Endothelial cell of umbilical vein (primary cell): ENCODE data around the gene GAA. TPM values are rescaled to one million over a fixed set of nuclear protein-coding genes. Genes with fewer than 3 reads are reported as not detected.

Experiments used
- BruUV-seq: library from RNA; stranded (reverse); fragments of 400-500 nt; replicated peaks from 2 replicates; lab custom pipeline; 2021; lab: Mats Ljungman, UMichigan
- CTCF ChIA-PET: fragments of 300-600, 350-600 bp; sonication (Branson Sonifier 250); formaldehyde crosslinking; loops from one replicate; lab custom pipeline; 2021; ENCODE audit warnings: antibody characterized with exemption, inconsistent platforms; lab: Charles Lee
- POLR2A ChIA-PET: fragments of 300-600, 350-600 bp; sonication (Branson Sonifier 250); formaldehyde crosslinking; loops from one replicate; lab custom pipeline; 2021; ENCODE audit warnings: antibody characterized with exemption, inconsistent platforms; lab: Charles Lee
- DNase-seq: peaks from one replicate; pipeline ENCODE4 v3.0.0-alpha.2; 2011; ENCODE audit warnings: low read depth, low spot score
- FAIRE-seq: peaks from 2 replicates; lab custom pipeline; 2011; peaks lifted over from hg19 to GRCh38; lab: Jason Lieb, UNC
- H2AFZ ChIP-seq: 2 replicates; pipeline ENCODE4 v1.6.0; 2012; ENCODE audit warnings: low read depth, low read length, control low read depth, inconsistent platforms
- H3K27ac ChIP-seq: 2 replicates; pipeline ENCODE4 v1.5.1; 2011; ENCODE audit warnings: low read depth, mild to moderate bottlenecking, control low read depth, low read length, moderate library complexity; ENCODE audit not compliant: insufficient read depth
- H3K27me3 ChIP-seq, 2 experiments: 2 replicates each; pipeline versions ENCODE4 v1.6.0 to v1.6.1; 2011; ENCODE audit warnings: low read length in 2 of 2, mixed read lengths in 1 of 2; ENCODE audit not compliant: control insufficient read depth in 2 of 2, insufficient read depth in 2 of 2
- H3K36me3 ChIP-seq, 2 experiments: 2 replicates in 1 of 2; 3 replicates in 1 of 2; pipeline ENCODE4 v1.5.1; 2011; ENCODE audit warnings: low read length in 2 of 2, mild to moderate bottlenecking in 1 of 2, moderate library complexity in 1 of 2; ENCODE audit not compliant: control insufficient read depth in 2 of 2, insufficient read depth in 2 of 2; ENCODE audit errors: extremely low read depth in 1 of 2
- H3K4me1 ChIP-seq: 3 replicates; pipeline ENCODE4 v1.5.1; 2011; ENCODE audit warnings: mild to moderate bottlenecking, low read length; ENCODE audit not compliant: control insufficient read depth, insufficient read depth; ENCODE audit errors: extremely low read depth
- H3K4me2 ChIP-seq: 2 replicates; pipeline ENCODE4 v1.6.1; 2011; ENCODE audit warnings: low read length, control low read depth, mixed read lengths; ENCODE audit not compliant: insufficient read depth
- H3K4me3 ChIP-seq, 3 experiments: fragments of 200-600 bp in 1 of 3; sonication (generic), shearing (Covaris generic) in 1 of 3; replicated peaks in 1 of 3; 2 replicates each; pipeline ENCODE4 v1.5.1; 2011 to 2016; ENCODE audit warnings: control low read depth in 3 of 3, low read length in 3 of 3, mild to moderate bottlenecking in 2 of 3, inconsistent platforms in 1 of 3, low read depth in 1 of 3, moderate library complexity in 1 of 3; ENCODE audit not compliant: insufficient read depth in 1 of 3
- H3K79me2 ChIP-seq: 2 replicates; pipeline ENCODE4 v1.6.0; 2012; ENCODE audit warnings: low read length, inconsistent platforms; ENCODE audit not compliant: control insufficient read depth, insufficient read depth
- H3K9ac ChIP-seq: replicated peaks from 2 replicates; pipeline ENCODE3; 2011; ENCODE audit warnings: low read length, control low read depth; ENCODE audit not compliant: insufficient read depth; ENCODE audit errors: extremely low read depth
- H3K9me1 ChIP-seq: replicated peaks from 3 replicates; pipeline ENCODE4 v1.6.0; 2011; ENCODE audit warnings: mild to moderate bottlenecking, low read length; ENCODE audit not compliant: control insufficient read depth, insufficient read depth; ENCODE audit errors: extremely low read depth
- H3K9me3 ChIP-seq: replicated peaks from 2 replicates; pipeline ENCODE4 v1.5.1; 2012; ENCODE audit warnings: low read length, inconsistent platforms; ENCODE audit not compliant: control insufficient read depth, insufficient read depth
- H4K20me1 ChIP-seq: replicated peaks from 2 replicates; pipeline ENCODE3; 2011; ENCODE audit warnings: mild to moderate bottlenecking, low read length; ENCODE audit not compliant: control insufficient read depth, insufficient read depth; ENCODE audit errors: extremely low read depth
- EZH2 ChIP-seq: IDR thresholded peaks from 2 replicates; pipeline ENCODE4 v1.6.1; 2012; ENCODE audit warnings: borderline replicate concordance, low read depth, mild to moderate bottlenecking, moderate library complexity, low read length, inconsistent platforms; ENCODE audit not compliant: severe bottlenecking
- FOS ChIP-seq: IDR thresholded peaks from 2 replicates; pipeline ENCODE4 v1.6.1; 2011; ENCODE audit warnings: mild to moderate bottlenecking, low read length, moderate library complexity, borderline replicate concordance; ENCODE audit not compliant: insufficient read depth
- GATA2 ChIP-seq: IDR thresholded peaks from 2 replicates; pipeline ENCODE4 v1.7.0; 2011; ENCODE audit warnings: low read depth, mild to moderate bottlenecking, moderate library complexity, mixed read lengths, low read length; ENCODE audit not compliant: insufficient read length, insufficient read depth
- JUN ChIP-seq: IDR thresholded peaks from 2 replicates; pipeline ENCODE4 v1.6.1; 2011; ENCODE audit warnings: borderline replicate concordance, low read depth; ENCODE audit not compliant: insufficient read length, insufficient read depth
- MYC ChIP-seq: IDR thresholded peaks from one replicate; pipeline ENCODE4 v1.6.1; 2011; ENCODE audit warnings: mild to moderate bottlenecking, low read depth, low read length
- POLR2A ChIP-seq: IDR thresholded peaks from 2 replicates; pipeline ENCODE4 v1.6.1; 2012; ENCODE audit warnings: low read depth, mild to moderate bottlenecking, control low read depth, low read length
- POLR2AphosphoS5 ChIP-seq: IDR thresholded peaks from 2 replicates; pipeline ENCODE4 v1.6.1; 2012; ENCODE audit warnings: low read depth, mild to moderate bottlenecking, control low read depth, low read length, moderate library complexity; ENCODE audit not compliant: insufficient read depth
- dilution Hi-C: fragments of 300-500 bp; cut with MboI; formaldehyde crosslinking; loops from one replicate; pipeline ENCODE4 v1.15.0; 2019; ENCODE audit warnings: low sequenced_read_pairs; ENCODE audit not compliant: extremely low pct_ligation_motif_present
- intact Hi-C: fragments of 100-400 bp; cut with micrococcal nuclease; formaldehyde crosslinking; loops from one replicate; pipeline ENCODE4 v1.10.0; 2022
- polyA plus RNA-seq, 4 experiments: library from polyadenylated mRNA; depleted of rRNA in 3 of 4; stranded (reverse) in 3 of 4; unstranded in 1 of 4; fragments of >200 nt; gene quantifications; 2 replicates each; pipeline versions ENCODE4 v1.2.1 to v1.2.3, GENCODE V29; 2011 to 2012; ENCODE audit warnings: missing spikeins in 1 of 4
- total RNA-seq: library from RNA; stranded (reverse); gene quantifications from 2 replicates; pipeline ENCODE4 v1.2.3, GENCODE V29; 2021
- TF ChIP-seq, protein P1 (sequence below), 2 donors: IDR thresholded peaks; 1 replicate in 1 of 2; 2 replicates in 1 of 2; pipeline ENCODE4 v1.5.1; 2011; ENCODE audit warnings: low read length in 2 of 2, mild to moderate bottlenecking in 2 of 2, moderate library complexity in 2 of 2, control low read depth in 1 of 2, inconsistent platforms in 1 of 2, low read depth in 1 of 2; ENCODE audit not compliant: insufficient read depth in 1 of 2; ENCODE audit errors: extremely low read depth in 1 of 2
- TF ChIP-seq, protein P2 (sequence below): IDR thresholded peaks from 2 replicates; pipeline ENCODE4 v1.6.1; 2011; ENCODE audit not compliant: insufficient read depth, insufficient read length

Gene GAA
- total and polyA plus RNA-seq, 2 donors (not counting 3 experiments of a cell fraction or from before 2014, with no cell fraction given) = 26.3 to 49.7 TPM

DNA sequence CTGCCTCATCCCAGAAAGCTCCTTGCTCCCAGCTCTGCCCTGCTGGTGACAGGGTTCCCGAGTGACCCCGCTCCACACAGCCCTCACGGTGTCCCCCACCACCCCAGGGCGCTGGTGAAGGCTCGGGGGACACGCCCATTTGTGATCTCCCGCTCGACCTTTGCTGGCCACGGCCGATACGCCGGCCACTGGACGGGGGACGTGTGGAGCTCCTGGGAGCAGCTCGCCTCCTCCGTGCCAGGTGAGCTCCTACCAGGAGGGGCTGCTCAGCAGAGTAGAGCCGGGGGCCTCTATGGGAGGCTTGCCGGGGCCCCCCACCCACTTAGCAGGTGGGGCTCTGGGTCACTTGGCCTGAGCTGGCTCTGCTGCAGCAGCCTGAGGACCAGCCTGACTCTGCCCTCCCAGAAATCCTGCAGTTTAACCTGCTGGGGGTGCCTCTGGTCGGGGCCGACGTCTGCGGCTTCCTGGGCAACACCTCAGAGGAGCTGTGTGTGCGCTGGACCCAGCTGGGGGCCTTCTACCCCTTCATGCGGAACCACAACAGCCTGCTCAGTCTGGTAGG lies 11.2 kb downstream of the GAA start:
- H3K9me3 ChIP-seq = no peaks in the 10 kb centered on the region
- H2AFZ ChIP-seq = no peak overlapping the region
- no peaks in the 10 kb centered on the region for H3K4me1 ChIP-seq
- no peaks in the 10 kb centered on the region for H3K36me3 ChIP-seq
- CTCF ChIA-PET = interaction anchor here (0.9 to 2.6 kb wide), 2 partner anchors 11 to 13 kb away, joined by 3 to 15 read pairs; partner anchors contain the start of gene GAA
- no peak for FAIRE-seq
- intact Hi-C loops (no loop called here), dilution Hi-C loops (no loop called here)
- no peaks in the 10 kb centered on the region for H3K27me3 ChIP-seq
- no peak overlapping the region for H3K4me2 ChIP-seq
- TF ChIP-seq, protein P1, sequence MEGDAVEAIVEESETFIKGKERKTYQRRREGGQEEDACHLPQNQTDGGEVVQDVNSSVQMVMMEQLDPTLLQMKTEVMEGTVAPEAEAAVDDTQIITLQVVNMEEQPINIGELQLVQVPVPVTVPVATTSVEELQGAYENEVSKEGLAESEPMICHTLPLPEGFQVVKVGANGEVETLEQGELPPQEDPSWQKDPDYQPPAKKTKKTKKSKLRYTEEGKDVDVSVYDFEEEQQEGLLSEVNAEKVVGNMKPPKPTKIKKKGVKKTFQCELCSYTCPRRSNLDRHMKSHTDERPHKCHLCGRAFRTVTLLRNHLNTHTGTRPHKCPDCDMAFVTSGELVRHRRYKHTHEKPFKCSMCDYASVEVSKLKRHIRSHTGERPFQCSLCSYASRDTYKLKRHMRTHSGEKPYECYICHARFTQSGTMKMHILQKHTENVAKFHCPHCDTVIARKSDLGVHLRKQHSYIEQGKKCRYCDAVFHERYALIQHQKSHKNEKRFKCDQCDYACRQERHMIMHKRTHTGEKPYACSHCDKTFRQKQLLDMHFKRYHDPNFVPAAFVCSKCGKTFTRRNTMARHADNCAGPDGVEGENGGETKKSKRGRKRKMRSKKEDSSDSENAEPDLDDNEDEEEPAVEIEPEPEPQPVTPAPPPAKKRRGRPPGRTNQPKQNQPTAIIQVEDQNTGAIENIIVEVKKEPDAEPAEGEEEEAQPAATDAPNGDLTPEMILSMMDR (IDR thresholded peaks at IDR 0.05; ENCODE audit: extremely low read depth in 1 of 2, insufficient read depth in 1 of 2, low read depth in 1 of 2, low read length in 2 of 2) = no peak
- TF ChIP-seq POLR2AphosphoS5 (no peak), JUN (no peak), EZH2 (no peak), POLR2A (no peak), MYC (no peak), GATA2 (no peak), FOS (no peak)
- TF ChIP-seq, protein P2, sequence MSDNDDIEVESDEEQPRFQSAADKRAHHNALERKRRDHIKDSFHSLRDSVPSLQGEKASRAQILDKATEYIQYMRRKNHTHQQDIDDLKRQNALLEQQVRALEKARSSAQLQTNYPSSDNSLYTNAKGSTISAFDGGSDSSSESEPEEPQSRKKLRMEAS = no peak
- H3K79me2 ChIP-seq = no peaks in the 10 kb centered on the region
- no TSS peak for BruUV-seq
- no peaks in the 10 kb centered on the region for H4K20me1 ChIP-seq
- no peak overlapping the region for H3K4me3 ChIP-seq
- POLR2A ChIA-PET = no interaction called here
- no peak overlapping the region for H3K27ac ChIP-seq
- DNase-seq = no peak
- H3K9ac ChIP-seq = no peak overlapping the region
- no peaks in the 10 kb centered on the region for H3K9me1 ChIP-seq
